ENCODE results near the gene TIAM2. TPM values are rescaled to one million over a fixed set of nuclear protein-coding genes. Genes with fewer than 3 reads are reported as not detected.
A peak's percentile ranks its signal among the peaks of the same experiment; 100 is the strongest.
"Not testable (repeated sequence)": the region's sequence is repeated elsewhere in the genome, so short reads cannot be mapped to it uniquely, and the experiment has no call there.

The TIAM2 gene
- total RNA-seq, 1 donor from 2014 or later, result 21.1 TPM

DNA sequence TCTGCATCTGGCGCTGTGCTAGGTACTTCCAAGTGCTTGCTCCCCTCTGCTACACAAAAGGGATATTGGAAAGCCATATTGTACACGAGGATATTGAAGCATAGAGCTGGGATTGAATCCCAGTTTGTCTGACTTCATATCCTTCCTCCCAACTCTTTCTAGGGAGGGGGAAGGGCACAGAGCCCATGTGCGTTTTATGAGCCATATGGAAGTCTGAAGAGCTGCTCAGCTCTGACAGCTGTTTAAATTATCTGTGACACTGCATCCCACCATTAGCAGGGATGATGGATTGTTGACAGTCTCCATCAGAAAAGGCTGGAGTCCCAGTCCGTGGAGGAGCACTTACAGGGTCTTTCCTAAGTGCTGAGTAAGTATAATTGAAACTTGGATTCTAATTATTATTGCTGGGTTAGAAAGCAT is 18.4 kb downstream of the TIAM2 start:
- peaks cover 3% of the 10 kb centered on the region for H3K27me3 Mint-ChIP-seq (ENCODE audit: unreplicated experiment)
- H3K36me3 Mint-ChIP-seq (ENCODE audit: low read depth, unreplicated experiment), result no peaks in the 10 kb centered on the region
- H3K27ac Mint-ChIP-seq (ENCODE audit: unreplicated experiment), result no peak overlapping the region
- no peak overlapping the region for H3K4me3 Mint-ChIP-seq (ENCODE audit: unreplicated experiment)
- no peaks in the 10 kb centered on the region for H3K9me3 Mint-ChIP-seq (ENCODE audit: unreplicated experiment)
- DNase-seq (ENCODE audit: low spot score), result no peak
- TF ChIP-seq CTCF (IDR thresholded peaks at IDR 0.05; ENCODE audit: unreplicated experiment), result no peak
- H3K4me1 Mint-ChIP-seq (ENCODE audit: unreplicated experiment), result peaks cover 20% of the 10 kb centered on the region

GRCh38 chr6:155014137-155014536 is 19.0 kb downstream of the TIAM2 start:
- Mint-ChIP-seq H3K4me3 (ENCODE audit: unreplicated experiment) (no peak overlapping the region), H3K27ac (ENCODE audit: unreplicated experiment) (no peak overlapping the region), H3K9me3 (ENCODE audit: unreplicated experiment) (no peaks in the 10 kb centered on the region), H3K36me3 (ENCODE audit: low read depth, unreplicated experiment) (no peaks in the 10 kb centered on the region), H3K4me1 (ENCODE audit: unreplicated experiment) (peaks cover 20% of the 10 kb centered on the region), H3K27me3 (ENCODE audit: unreplicated experiment) (peaks cover 3% of the 10 kb centered on the region)
- no peak for DNase-seq (ENCODE audit: low spot score)
- no peak for TF ChIP-seq CTCF (IDR thresholded peaks at IDR 0.05; ENCODE audit: unreplicated experiment)

DNA sequence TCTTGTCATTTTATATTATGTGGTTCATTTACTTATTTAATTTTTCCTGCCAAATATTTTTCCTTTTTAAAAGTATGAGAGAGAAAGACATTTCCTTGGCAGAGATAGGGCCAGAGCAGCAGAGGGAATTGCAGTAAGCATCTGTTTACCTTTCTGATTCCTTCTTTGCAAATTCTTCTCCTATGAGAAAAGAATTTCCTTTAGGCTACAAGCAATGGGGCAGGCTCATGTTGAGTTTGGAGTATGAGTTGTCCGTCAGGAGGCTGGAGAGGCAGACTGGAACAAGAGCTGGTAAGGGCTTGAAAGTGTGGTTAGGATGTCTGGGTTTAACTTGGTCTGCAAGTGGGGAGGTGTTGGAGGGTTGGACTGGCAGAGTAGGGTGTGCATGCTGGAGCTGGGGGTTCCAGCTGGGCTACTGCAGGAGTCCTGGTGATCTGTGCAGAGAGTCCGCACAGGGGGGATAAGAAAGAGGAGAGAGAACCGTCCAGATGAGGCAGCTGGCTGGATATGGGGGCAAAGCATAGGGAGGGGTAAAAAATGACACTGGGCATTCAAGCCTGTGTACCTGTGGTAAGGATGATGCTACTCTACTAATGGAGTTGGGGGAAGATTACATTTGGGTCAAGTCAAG is 19.7 kb downstream of the TIAM2 start:
- Mint-ChIP-seq H3K4me3 (ENCODE audit: unreplicated experiment) (no peak overlapping the region), H3K9me3 (ENCODE audit: unreplicated experiment) (no peaks in the 10 kb centered on the region), H3K4me1 (ENCODE audit: unreplicated experiment) (peaks cover 20% of the 10 kb centered on the region), H3K27ac (ENCODE audit: unreplicated experiment) (peak overlapping the region; percentile 30), H3K36me3 (ENCODE audit: low read depth, unreplicated experiment) (no peaks in the 10 kb centered on the region), H3K27me3 (ENCODE audit: unreplicated experiment) (no peaks in the 10 kb centered on the region)
- no peak for DNase-seq (ENCODE audit: low spot score)
- no peak for TF ChIP-seq CTCF (IDR thresholded peaks at IDR 0.05; ENCODE audit: unreplicated experiment)

GRCh38 chr6:155018415-155018814 is 23.3 kb downstream of the TIAM2 start:
- H3K36me3 Mint-ChIP-seq (ENCODE audit: low read depth, unreplicated experiment); H3K27me3 Mint-ChIP-seq (ENCODE audit: unreplicated experiment); H3K9me3 Mint-ChIP-seq (ENCODE audit: unreplicated experiment); DNase-seq (ENCODE audit: low spot score); H3K4me3 Mint-ChIP-seq (ENCODE audit: unreplicated experiment); H3K27ac Mint-ChIP-seq (ENCODE audit: unreplicated experiment): not testable (repeated sequence)
- H3K4me1 Mint-ChIP-seq (ENCODE audit: unreplicated experiment), result peaks cover 14% of the 10 kb centered on the region

DNA sequence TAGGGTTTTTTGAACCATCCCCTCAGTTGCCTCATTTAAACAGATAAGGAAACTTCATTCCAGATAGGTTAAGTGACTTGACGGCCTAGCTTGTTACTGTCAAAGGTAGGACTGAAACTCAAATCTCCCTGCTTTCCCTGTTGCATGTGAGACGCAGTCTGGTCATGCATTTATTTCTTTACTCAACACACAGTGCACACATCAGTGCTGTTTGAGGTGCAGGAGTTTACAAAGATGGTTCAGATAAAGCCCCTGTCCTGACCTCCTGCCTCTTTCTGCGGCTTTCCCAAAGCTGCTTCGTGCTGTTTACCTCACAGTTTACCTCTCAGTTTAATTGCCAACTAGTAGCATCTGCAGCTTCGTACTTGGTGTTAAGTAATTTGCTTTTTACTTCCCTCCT is 26.6 kb downstream of the TIAM2 start:
- Mint-ChIP-seq H3K27ac (ENCODE audit: unreplicated experiment) (no peak overlapping the region), H3K4me1 (ENCODE audit: unreplicated experiment) (peaks cover 4% of the 10 kb centered on the region), H3K36me3 (ENCODE audit: low read depth, unreplicated experiment) (peaks cover 4% of the 10 kb centered on the region), H3K9me3 (ENCODE audit: unreplicated experiment) (no peaks in the 10 kb centered on the region), H3K27me3 (ENCODE audit: unreplicated experiment) (peaks cover 3% of the 10 kb centered on the region), H3K4me3 (ENCODE audit: unreplicated experiment) (no peak overlapping the region)
- DNase-seq (ENCODE audit: low spot score), result no peak
- TF ChIP-seq CTCF (IDR thresholded peaks at IDR 0.05; ENCODE audit: unreplicated experiment), result no peak

All from endothelial cell (in vitro differentiated cells).